Activated CD4-positive, CD25-positive, alpha-beta regulatory T cell (primary cell): Measurements from ENCODE around the gene RPS15.
"Not testable (repeated sequence)": the region's sequence is repeated elsewhere in the genome, so short reads cannot be mapped to it uniquely, and the experiment has no call there.

Experiments
- DNase-seq, 4 experiments: peaks; one replicate each; lab custom pipeline; 2025; lab: John Stamatoyannopoulos, UW

Gene RPS15

DNA sequence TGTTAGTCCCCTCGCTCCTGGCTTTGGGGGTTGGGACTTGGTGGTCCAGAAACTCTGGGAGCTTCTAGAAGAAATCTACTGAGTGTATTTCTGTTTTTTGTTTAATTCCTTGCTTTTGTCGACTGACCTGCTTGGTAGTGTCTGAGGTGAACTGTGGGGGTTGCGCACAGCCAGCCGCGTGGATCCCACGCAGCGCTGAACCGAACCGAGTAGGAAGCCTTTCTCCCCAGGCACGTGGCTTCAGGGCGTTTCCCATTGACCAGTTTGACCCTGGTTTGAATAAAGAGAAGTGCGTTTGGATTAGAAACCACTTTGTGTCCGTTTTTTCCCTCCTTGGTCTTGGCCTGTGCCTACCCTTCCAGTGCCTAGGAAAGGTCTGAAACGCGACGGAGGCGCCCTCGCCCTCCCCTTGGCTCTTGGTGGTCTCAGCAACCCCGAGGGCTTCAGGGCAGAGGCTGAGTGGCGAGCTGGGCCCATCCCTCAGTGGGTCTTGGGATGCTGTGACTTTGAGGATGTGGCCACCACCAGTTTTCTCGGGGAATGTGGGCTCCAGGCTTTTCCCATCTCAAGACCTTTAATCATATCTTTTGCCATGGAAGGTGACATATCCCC is 2.7 kb upstream of the RPS15 start:
- DNase-seq = no peak

DNA sequence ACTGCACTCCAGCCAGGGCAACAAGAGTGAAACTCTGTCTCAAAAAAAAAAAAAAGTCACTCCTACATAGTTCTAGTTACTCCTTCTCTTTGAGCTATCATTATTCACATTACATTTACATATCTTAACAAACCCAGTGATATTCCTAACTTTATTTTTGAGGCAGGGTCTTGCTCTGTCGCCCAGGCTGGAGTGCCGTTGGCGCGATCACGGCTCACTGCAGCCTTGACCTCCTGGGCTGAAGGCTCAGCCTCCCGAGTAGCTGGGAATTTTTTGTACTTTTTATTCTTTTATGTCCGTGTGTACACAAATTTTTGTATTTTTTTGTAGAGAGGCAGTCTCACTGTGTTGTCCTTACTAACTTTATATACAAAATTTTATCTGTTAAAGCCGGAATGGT is 587 bp upstream of the RPS15 start:
- DNase-seq = no peak

DNA sequence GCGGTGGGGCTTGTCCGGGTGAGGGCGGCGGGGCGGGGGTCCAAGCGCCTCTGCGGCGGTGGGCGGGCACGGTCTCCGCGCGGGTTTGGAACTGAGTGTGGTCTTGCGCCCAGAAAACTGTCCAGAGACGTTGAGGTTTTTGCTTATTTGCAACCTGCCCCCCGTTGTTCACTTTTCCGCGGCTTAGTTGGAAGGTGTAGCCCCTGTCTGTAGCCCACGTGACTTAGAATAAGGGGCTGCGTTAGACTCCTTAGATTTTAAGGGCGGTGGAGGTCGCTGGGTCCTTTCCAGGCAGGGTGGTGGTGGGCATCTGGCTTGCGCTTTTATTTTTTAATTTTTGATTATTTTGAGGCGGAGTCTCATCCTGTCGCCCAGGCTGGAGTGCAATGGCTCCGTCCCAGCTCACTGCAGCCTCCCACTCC is 748 bp downstream of the RPS15 start:
- no peak for DNase-seq

DNA sequence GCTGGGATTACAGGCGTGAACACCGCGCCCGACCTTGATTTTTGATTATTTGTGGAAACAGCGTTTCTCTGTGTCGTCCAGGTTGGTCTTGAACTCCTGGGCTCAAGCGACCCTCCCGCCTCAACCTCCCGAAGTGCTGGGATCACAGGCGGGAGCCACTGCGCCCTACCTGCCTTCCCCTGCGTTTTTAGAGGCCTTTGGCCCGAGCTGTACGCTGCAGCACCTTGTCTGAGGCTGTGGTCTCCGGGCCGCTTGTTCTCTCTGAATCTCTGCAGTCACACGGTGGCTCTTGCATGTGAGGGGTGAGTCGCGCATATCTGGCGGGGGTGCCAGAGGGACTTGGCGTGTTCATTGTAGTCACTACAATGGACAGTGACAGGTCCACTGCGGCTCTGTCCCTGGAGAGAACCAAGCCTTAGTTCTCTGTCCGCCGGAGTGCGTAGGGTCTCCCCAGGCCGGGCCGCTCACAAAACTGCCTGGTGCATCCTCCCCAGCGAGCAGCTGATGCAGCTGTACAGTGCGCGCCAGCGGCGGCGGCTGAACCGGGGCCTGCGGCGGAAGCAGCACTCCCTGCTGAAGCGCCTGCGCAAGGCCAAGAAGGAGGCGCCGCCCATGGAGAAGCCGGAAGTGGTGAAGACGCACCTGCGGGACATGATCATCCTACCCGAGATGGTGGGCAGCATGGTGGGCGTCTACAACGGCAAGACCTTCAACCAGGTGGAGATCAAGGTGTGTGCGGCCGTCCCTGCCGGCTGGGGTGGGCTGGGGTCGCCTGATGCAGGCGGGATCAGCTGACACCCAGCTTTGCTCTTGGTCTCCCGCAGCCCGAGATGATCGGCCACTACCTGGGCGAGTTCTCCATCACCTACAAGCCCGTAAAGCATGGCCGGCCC is 1.6 kb downstream of the RPS15 start:
- DNase-seq = not testable (repeated sequence)

DNA sequence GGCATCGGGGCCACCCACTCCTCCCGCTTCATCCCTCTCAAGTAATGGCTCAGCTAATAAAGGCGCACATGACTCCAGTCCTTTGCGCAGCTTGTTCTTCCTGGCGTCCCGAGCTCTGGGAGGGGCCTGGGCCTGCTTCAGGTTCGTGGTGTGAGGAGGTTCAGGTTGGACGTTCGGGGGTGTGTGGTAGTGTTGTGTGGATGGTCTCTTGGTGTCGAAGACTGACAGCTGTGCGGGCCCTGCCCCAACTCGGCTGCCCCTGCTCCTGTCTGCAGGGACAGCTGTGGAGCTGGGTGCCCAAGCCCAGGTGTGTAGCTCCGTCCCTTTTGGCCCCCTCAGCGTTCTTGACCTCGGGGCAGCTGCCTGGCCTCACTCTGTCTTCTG is 2.2 kb downstream of the RPS15 start:
- no peak for DNase-seq

DNA sequence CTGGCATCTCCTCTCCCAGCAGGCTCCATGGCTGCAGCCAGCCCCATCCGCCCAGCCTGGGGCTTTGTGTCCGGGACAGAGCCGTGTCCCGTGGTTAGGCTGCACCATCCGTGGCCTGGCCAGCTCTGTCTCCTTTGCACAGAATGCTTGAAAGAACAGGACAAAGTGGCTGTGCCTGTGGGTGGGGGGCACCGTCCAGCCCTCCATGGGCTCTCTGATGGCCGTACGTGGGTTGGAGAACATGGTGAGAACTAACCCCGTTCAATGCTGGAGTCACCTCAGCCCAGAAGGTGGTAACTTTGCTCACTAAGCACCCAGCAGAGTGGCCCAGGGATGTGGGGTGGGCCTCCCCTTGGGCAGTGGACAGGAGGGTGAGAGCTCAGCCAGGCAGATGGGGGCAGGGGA is 2.8 kb downstream of the RPS15 start:
- DNase-seq = no peak

DNA sequence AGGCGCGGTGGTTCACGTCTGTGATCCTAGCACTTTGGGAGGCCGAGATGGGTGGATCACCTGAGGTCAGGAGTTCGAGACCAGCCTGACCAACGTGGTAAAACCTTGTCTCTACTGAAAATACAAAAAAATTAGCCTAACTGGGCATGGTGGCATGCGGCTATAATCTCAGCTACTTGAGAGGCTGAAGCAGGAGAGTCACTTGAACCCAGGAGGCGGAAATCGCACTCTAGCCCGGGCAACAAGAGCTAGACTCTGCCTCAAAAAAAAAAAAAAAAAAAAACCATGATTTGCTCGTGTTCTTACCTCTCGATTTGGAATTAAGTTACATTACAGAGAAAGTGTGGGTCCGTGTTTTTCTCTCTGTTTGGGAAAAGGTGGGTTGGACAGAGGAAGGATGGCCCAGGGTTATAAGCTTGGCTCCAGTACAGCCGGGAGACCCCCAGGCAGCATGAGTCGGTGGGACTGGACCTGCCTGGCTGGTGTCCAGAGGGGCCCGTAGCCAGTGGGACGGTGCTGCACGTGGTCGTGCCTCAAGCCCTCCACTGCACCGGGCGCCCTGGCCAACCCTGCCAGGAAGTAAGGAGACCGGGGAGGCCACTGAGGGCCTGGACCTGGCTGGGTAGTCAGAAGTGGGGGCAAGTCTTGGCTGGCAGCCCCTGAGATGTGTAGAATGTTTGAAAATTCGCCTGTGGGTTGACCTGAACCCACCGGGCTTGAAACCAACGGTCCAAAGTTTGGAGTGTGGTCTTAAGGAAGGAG is 3.7 kb downstream of the RPS15 start:
- no peak for DNase-seq

DNA sequence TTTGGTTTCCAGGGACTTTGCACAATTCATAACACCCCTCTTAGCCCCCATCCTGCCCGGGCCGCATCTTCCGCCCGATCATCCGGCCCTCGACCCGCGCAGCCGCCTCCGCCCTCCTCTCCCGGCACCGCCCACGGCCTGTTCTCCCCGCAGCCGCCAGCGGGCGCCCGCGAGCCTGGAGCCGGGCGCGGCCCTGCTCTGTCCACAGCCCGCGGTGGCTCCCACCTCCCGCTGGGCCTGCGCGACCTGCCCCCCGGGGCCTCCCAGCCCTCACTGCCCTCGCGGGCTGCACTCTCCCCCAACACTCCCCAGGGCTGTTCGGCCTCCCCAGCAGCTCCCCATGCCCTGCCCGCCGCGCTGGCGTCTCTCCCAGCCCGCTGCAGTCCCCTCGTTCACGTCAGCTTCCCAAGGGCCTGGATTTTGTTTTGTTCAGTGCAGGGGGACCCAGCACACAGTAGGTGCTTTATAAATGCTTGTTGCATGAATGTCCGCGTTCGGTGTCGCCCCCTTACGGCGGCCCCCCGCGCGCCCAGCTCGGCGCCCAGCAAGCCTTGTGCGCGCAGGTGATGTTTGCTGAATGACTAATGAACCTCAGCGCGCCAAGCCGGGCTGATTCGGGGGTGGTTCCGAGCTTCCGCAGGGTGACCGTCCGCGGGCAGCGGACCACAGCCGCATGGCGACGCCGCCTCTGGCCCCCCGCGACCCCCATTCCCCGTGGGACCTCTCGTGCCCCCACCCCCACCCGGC is 7.2 kb downstream of the RPS15 start:
- DNase-seq = peak; percentile 58 to 68 (median 61)

DNA sequence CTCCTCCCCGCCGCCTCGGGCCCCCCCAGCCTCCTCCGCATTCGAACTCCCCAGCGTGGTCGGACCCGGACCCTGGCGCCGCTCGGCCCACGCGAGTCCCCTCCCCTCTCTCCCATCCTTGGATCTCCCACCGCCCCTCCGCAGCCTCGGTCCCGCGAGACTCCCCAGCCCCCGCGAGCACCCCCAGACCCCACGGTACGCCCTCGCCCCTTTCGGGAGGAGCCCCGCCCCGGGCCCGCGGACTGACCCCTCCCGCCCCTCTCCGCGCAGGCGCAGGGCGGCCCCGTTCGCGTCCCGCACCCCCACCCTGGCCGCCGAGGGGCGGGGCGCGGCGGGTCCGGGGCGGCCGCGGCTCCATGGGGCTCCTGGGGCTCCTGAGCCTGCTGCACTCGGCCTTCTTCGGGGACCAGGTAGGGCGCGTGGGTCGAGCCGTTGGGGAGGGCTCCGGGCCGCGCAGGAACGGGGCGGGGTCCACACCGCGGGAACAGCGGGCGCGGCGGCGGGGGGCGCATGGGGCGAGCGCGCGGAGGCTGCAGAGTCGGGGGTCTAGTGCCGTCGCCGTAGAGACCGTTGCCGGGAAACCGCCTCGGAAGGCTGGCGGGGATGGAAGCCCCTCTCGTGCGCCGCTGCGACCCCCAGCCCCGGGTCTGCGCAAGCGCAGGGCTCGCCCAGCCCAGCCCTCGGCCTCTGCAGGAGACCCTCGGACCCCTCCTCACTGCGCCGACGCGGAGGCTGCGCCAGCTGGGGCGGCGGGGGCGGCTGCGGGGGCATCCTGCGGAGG is 7.9 kb downstream of the RPS15 start:
- DNase-seq = no peak

DNA sequence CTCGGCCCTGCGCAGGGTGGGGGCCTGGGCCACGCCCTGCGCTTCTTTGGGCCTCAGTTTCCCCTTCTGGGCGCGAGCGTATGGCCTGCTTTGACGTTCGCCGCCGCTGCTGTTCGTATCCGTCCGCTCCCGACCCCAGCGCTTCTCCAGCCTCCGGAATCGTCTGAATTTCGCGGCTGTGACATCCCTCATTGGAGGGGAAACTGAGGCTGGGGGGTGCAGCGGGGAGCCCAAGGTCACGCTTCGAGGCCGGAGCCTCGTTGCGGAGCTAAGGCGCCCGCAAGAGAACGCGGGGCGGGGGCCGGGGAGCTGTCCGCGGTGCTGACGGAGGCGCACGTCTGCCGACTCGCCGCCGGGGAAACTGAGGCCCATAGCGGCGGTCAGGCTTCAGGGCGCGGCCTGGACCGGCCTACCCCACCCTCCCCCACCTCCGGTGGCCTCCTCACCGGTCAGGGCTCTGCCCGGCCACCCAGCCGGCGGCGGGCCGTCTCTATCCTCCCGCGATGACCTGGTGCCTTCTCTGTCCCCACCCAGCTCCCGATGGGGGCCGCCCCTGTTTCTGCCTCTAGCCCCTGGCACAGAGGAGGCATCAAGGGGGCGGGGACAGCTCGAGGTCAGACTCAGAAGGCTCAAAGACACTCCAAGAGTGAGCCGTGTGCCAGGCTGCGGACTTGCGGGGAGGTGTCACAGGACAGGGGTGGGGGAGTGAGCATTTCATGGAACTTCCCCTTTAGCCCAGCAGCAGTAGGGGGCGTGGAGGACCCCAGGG is 8.7 kb downstream of the RPS15 start:
- no peak for DNase-seq

DNA sequence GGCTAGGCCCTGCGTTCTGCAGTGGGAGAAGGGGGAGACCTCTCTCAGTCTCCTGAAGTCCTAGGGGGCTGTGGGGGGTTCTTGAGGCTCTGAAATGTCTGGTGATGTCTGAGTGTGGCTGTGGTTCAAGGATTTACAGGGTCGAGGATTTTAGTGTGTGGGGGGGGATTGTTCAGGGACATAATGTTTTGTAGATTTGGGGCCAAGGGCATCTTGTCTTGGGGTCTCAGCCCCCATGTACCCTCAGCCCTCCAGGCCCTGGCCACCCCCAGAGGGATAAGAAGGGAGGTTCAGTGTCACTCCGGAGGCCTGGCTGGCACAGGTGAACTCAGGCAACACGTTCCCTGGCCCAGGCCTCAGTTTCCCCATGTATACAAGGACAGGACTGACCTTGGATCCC is 9.3 kb downstream of the RPS15 start:
- DNase-seq = no peak

DNA sequence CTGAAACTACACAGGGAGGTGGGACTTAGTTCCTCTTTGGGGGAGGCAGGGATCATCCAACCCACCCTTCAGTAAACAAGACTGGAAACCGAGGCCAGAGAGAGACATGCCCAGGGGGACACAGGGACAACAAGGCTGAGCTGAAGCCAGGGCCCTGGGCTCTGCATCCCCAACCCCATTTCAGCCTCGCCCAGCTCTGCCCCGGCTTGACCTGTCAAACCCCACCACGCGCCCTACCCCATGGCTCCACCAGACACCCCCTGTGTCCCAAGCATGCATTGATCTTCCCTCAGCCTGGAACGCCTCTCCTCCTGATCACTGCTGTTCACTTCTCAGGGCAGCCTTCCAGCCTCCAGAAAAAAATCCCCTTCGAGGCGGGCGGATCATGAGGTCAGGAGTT is 9.7 kb downstream of the RPS15 start:
- DNase-seq = no peak

DNA sequence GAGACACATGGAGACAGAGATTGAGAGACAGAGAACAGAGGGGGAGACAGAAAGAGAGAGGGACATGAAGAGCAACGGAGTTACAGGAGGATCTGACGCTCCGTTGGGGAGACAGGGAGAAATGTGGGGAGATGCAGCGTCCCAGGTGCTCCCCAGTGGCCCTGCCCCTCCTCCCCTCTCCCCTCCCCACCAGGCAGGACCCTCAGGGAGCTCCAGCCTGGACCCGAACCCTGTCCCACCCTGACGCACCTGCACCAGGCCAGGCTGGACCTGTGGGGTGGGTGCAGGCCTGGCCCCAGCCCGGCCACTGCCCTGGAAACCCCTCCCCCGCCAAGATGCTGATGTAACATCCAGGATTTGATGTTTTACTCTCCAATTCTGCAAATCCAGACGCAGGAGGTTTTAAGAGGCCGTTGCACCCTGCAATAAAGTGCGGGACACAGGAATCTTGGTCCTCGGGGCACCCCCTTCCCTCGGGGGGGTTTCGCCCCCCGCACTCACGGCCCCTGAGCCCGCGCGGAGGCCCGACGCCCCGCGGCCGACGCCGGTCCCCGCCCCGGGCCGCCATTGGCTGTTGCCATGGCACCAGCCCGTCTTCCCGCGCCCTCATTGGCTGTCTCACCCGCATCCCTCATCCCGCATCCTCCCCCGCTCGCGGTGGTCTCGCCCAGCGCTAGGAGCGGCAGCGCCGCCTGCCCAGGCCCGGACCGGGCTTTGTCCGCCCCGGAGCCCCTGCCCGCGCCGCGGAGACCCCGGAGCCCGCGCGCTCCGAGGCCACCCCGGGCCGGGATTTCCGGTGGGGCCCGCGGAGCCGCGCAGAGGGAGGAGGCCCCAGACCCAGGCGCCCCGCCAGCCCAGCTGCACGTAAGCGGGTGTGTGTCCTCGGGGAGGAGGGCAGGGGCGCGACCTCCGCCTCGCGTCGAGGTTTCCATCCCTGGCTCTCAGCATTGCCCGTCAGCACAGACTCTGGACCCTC is 11.6 kb downstream of the RPS15 start, which contains the start of gene APC2:
TSS of gene APC2 (plus strand) at position 655 of the 976 bp plus-strand sequence. CDS start 2,881 bp downstream, outside the sequence.
- no peak for DNase-seq

DNA sequence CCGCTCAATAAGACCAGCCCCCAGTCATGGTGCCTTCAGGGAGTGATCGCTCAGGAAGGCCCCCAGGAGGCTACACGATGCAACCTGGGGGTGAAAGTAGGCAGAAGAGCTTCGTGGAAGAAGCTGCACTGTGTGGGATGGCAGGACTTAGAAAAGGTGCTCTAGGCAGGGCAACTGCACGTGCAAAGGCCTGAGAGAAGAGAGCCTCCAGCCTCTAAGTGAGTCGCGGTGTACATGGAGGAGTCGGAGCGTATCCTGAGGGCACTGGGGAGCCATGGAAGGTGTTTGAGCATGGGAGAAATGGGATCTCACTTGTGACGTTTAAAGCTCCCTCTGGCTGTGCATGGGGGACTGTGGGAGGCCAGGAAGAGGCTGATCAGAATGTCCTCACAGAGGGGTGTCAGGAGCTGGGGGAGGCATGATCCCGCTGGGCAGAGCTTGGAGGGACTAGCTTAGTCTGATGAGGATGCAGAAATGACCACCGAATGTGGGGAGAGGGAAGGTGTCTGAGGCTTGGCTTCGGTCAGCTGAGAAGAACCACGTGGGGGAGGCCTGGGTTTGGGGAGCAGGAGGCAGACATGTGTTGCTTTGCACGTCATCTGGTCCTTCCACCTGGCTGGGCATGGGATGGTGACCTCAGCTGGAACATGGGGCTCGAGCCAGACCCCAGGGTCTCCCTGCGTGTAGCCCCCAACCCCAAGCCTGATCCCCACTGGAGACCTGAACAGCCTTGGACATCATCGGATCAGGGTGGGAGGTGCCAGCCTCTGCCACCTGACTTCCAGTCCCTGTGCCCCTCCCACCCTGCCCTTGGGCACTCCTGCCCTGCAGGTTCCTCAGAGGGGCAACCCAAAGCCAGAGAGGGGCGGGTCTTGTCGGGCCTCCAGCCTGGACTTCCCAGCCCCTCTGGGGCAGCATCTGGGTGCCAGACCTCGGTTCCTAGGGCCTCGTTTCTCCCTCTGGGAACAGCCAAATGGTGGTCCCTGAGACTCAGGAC is 12.8 kb downstream of the RPS15 start:
- no peak for DNase-seq

DNA sequence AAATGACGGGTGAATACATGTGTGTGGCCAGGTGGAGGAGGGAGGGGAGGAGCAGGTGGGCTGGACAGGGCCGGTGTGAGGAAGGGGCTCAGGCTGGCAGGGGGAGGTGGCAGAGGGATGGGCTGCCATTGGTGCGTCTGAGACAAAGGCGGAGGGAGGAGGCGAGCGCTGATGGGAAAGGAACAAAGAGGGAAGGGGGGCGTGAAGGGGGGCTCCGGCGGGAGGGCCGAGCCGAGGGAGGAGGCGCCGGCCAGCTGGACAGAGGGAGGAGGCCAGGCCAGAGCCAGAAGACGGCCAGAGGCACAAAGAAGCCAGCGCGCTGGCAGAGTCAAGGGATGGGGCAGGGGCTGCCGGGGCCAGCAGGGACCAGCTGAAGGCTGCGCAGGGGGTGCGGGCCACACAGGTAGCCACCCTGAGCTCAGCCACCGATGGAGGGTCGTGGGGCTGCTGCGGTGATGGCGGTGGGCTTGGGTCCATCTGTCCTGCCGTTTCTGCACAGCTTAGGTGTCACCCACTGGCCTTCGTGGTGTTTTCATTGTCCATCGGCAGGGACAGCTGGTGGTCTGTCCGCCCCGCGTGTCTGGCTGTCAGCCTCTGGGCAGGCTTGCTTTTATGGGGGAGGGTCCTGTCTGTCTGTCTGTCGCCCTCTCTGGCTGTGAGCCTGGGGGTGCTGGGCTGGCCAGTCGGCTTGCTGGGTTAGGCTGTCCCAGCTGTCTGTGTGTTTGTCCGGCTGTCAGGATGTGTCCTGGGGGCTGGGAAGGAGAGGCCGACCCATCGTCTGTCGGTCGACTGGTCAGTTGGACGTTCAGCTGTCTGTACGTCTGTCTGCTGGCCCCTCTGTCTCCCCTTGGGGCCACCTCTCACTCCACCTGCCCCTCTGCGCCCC is 14.0 kb downstream of the RPS15 start:
- DNase-seq = no peak

DNA sequence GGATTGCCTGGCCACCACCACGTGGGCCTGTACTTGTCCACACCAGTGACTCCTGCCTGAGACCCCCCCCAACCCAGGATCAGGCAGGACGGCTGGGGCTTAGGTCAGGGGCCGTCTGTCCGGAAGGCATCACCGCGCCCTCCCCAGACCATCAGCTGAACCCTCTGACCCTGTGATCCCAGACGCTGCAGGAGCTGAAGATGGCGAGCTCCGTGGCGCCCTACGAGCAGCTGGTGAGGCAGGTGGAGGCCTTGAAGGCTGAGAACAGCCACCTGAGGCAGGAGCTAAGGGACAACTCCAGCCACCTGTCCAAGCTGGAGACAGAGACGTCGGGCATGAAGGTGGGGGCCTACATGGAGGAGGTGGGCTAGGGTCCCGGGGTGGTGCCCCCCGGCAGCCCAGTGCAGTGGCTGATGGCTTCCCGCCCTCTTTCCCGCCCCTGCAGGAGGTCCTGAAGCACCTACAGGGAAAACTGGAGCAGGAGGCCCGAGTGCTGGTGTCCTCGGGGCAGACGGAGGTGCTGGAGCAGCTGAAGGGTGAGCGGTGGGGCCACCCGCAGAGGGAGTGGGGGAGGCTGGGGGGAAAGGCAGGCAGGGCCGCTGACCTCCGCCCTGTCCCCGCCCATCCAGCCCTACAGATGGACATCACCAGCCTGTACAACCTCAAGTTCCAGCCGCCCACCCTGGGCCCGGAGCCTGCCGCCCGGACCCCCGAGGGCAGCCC is 14.8 kb downstream of the RPS15 start:
- no peak for DNase-seq
